NCI-H2107 treated with DMSO at 0.1 percent for 48 hours (cell line): Measurements from ENCODE around the gene RAB19.

Source experiments
- DNase-seq: peaks from one replicate; lab custom pipeline; 2025; ENCODE audit not compliant: unreplicated experiment; lab: John Stamatoyannopoulos, UW

Gene RAB19

GRCh38 chr7:140403878-140404564 is at the start of gene RAB19:
Gene RAB19, plus strand, starts transcription at chr7:140404058. Its CDS starts 3,589 bp downstream, at chr7:140407647.
- peak; percentile 78 for DNase-seq

GRCh38 chr7:140358024-140358411 is 45.8 kb upstream of the RAB19 start:
- DNase-seq, result no peak

GRCh38 chr7:140358412-140359051 is 45.3 kb upstream of the RAB19 start:
- no peak for DNase-seq

GRCh38 chr7:140360697-140361229 is 43.1 kb upstream of the RAB19 start:
- no peak for DNase-seq

GRCh38 chr7:140364819-140365218 is 39.0 kb upstream of the RAB19 start:
- no peak for DNase-seq

GRCh38 chr7:140367528-140367927 is 36.3 kb upstream of the RAB19 start:
- DNase-seq, result no peak

- no peak for DNase-seq
Observed at GRCh38 chr7:140369294-140369693, 34.6 kb upstream of the RAB19 start.

GRCh38 chr7:140375323-140375722 is 28.5 kb upstream of the RAB19 start:
- DNase-seq, result no peak

- no peak for DNase-seq
Observed at GRCh38 chr7:140375892-140376730, 27.7 kb upstream of the RAB19 start.

- no peak for DNase-seq
Observed at GRCh38 chr7:140383954-140384713, 19.7 kb upstream of the RAB19 start.

GRCh38 chr7:140384894-140385545 is 18.8 kb upstream of the RAB19 start:
- no peak for DNase-seq

- no peak for DNase-seq
Observed at GRCh38 chr7:140389445-140389844, 14.4 kb upstream of the RAB19 start.

- DNase-seq, result no peak
Observed at GRCh38 chr7:140390034-140390433, 13.8 kb upstream of the RAB19 start.

- DNase-seq, result no peak
Observed at GRCh38 chr7:140390466-140391190, 13.2 kb upstream of the RAB19 start.

GRCh38 chr7:140391634-140392033 is 12.2 kb upstream of the RAB19 start:
- DNase-seq, result no peak

- no peak for DNase-seq
Observed at GRCh38 chr7:140393756-140394306, 10.0 kb upstream of the RAB19 start.

- DNase-seq, result peak; percentile 57
Observed at GRCh38 chr7:140397784-140398750, 5.8 kb upstream of the RAB19 start, which contains the start of gene SLC37A3. Gene SLC37A3, minus strand, starts transcription at chr7:140398530. Its CDS starts 16,004 bp downstream, at chr7:140382526.

GRCh38 chr7:140398821-140399220 is 5.0 kb upstream of the RAB19 start:
- DNase-seq, result no peak
